ENCODE measurements around the gene AKT1S1. TPM values are rescaled to one million over a fixed set of nuclear protein-coding genes. Genes with fewer than 3 reads are reported as not detected.

Gene AKT1S1
- polyA plus RNA-seq, 3 donors: 36.1 to 46.8 (median 42.8) TPM

DNA sequence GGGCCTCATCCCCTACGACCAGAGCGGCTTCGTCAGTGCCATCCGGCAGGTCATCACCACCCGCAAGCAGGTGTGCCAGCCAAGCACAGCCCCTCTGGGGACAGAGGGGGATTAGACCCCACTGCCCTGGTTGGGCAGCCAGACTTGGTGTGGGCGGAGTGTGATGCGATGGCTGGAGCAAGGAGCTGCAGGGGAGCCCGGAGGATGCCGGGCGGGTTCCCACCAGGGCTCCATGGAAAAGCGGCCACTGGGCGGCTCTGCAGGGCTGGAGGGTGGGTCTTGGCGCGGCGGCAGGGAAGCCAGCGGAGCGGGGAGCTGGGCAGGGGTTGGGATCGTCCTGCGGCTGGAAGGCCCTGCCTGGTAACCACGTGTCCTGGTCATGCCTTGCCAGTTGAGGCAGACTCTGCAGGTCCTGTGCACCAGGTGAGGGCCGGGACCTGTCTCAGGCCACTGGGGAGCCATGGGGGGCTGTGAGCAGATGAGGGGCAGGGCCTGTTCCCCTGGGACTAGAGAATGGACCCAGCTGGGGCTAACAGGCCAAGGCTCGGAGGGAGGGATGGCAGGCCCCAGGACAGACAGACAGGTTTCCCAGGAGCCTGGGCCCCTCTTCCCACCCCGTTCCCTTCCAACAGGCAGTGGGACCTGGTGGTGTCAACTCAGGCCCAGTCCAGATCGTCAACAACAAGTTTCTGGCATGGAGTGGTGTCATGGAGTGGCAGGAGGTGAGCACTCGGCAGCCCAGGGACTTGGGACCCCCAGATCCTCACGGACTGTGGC is 19.9 kb downstream of the AKT1S1 start:
- no peak for DNase-seq

DNA sequence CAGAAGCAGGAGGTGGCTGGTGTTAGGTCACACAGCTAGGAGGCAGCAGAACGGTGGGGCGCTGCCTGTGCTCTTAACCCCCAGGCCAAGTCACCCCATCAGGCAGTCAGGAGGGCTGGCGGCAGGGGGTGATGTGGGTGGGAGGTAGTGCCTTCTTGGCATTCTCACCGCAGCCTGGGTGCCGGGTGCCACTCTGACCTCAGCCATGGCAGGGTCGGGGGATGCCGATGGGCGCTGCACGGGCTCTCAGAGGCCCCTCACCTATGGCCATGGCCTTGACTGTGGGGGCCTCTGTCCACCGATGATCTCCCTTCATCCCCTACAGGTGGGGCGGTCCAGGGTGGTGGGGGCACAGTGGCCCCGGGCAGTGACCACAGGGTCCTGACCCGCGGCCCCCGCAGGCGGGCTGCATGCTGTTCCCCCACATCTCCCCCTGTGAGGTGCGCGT is 20.6 kb downstream of the AKT1S1 start:
- DNase-seq: no peak

DNA sequence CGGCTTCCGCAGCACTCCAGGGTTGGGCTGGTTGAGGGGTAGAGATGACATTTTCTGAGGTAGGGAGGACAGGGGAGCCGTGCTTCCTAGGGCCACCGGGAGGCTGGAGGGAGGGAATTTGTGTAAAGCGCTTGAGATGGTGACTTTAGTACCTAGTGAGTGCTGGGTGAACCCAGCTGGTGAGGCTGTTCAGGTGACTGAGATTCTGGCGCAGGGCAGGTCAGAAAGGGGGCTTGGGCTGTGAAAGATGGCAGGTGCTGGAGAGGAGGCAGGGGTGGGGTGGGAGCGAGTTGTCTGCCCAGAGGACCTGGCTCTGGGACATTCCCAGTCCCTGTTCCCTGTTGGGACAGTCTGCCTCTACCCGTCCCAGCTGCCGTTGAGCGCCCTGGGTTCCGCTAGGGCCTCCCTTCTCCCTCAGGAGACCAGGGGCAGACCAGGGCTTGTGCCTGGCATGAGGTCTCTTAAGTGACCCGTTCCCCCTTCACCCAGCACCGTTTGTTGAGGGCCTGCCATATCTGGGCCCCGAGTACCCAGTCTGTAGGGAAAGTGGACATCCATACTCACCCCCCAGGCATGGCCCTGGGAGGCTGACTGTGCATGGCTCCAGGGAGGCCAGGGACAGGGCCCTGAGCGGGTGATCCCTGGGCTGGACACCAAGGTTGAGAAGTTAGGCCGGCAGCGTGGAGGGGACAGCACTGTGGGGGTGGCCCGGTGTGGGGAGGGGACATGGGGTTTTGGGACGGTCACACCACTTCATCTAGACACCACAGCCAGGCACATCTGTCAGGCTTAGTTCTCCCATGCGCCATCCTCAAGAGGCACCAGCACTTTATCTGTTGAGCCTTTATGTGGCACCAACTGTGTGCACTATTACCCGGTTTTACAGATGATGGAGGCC is 21.2 kb downstream of the AKT1S1 start:
- no peak for DNase-seq

DNA sequence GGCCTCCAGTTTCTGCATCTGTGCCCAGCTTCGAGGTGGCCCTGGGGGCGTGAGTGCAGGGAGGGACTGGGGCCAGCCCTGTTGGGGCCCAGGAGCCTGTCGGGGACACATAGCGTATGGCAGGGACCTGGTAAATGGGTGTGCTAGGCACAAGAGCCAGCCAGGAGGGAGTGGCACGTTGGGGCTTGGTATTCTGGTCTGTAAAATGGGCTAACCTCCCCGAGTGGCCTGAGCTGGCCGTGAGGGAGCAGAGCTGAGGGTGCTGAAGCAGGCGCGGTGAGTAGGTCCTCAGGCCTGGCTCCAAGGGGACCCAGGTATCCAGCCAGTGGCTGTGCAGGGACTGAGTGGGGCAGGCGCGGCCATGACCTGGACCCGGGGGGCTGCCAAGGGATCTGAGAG is 21.9 kb downstream of the AKT1S1 start:
- no peak for DNase-seq

DNA sequence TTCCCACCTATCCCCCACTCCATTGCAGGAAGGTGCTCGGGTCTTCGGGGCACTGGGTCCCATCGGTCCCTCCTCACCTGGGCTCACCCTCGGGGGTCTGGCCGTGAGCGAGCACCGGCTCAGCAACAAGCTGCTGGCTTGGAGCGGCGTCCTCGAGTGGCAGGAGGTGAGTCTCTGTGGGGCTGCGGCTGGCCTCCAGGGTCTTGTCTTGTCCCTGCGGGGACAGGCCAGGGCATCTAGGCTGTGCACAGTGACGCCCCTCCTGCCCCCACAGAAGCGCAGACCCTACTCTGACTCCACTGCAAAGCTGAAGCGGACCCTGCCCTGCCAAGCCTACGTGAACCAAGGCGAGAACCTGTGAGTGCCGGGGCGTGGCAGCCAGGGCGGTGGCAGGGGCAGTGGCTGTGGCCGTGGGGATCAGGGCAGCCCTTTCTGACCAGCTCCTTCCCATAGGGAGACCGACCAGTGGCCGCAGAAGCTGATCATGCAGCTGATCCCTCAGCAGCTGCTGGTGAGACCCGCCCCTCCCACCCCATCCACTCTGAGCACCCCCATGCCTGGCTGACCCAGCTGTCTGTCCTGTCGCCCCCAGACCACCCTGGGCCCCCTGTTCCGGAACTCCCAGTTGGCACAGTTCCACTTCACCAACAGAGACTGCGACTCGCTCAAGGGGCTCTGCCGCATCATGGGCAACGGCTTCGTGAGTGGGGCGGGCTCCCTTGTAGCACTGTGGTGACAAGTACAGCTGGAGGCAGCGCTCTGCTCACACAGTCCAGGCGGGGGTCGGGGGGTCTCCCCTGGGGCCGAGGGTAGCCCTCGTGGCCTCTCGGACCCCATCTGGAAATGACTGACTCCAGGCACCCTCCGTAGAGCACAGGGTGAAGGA is 22.5 kb downstream of the AKT1S1 start:
- DNase-seq: no peak

DNA sequence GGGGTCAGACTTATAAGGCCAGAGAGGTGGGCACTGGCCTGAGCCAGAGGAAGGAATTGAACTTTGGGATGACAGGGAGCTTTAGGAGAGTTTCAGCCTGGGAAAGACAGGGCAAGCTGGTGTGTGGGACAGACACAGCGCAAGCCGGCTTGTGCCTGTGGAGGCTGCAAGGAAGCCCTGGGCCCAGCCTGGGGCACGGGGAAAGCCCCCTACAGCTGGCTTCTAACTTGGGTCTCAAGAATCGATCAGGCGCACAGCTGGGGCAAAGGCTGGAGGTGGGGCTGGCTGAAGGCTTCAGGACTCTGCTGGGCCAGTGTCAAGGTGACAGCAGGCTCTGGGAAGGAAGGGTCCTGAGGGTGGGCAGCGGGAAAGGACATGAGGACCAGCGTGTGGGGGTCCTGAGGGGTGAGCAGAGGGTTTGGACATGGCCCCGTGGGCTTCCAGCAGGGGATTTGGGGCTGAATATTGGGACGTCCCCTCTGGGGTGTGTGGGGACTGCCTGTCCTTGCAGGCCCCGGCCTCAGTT is 23.2 kb downstream of the AKT1S1 start:
- DNase-seq: no peak

DNA sequence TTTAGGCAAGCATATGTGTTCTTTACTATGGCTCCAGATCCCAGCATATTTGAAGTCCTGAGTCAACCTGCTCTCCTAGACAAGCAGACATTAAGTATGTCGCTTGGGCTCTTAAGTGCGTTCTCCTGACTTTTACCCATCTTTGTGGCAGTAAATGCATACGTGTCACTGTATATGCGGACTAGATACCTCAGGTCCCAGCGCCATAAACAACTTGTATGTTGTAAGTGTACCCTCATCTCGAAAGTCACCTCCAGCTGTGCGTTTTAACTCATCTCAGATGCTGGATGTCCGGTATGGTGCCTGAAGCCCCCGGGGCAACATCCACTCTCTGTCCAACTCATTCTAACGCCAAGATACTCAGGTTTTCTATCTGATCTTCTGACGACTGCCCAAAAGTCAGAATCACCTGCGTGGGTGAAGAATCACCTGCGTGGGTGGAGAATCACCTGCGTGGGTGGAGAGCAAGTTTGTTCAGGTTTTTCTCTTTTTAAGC is 24.5 kb downstream of the AKT1S1 start:
- no peak for DNase-seq

DNA sequence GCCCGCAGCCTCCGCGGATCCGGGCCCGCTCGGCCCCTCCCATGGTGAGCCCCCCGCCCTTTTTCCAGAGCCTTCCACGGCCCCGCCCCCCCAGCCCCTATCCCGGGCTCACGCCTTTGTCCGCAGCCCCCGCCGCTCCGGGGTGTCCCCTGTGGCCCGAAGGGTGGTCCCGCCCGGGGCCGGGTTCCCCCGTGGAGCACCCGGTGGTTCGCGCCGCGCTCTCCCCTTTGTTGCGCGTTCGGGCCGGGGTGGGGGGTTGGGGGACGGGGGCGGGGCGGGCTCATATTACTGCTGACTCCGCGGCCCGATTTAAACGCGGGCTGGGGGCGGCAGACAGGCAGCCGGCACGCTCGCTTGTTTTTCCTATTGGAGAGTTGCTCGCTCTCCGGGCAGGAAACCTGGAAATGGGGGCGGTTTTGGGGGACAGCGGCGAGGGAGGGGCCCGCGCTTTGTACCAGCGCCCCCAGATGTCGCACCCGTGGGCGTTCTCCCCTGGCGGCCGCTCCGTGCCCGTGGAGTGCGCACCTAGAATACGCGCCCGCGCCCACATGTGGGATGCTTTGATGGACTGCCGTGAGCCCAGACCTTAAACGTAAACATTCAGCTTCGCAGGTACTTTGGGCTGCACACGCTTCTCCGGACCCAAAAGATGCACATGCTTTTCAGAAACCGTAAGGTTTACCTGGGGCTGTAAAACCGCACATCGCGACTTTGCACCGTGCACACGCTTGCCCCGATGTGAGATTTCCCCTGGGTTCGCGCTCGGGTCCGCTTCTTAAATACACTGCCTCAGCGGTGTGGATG is 25.5 kb downstream of the AKT1S1 start:
- DNase-seq: no peak

DNA sequence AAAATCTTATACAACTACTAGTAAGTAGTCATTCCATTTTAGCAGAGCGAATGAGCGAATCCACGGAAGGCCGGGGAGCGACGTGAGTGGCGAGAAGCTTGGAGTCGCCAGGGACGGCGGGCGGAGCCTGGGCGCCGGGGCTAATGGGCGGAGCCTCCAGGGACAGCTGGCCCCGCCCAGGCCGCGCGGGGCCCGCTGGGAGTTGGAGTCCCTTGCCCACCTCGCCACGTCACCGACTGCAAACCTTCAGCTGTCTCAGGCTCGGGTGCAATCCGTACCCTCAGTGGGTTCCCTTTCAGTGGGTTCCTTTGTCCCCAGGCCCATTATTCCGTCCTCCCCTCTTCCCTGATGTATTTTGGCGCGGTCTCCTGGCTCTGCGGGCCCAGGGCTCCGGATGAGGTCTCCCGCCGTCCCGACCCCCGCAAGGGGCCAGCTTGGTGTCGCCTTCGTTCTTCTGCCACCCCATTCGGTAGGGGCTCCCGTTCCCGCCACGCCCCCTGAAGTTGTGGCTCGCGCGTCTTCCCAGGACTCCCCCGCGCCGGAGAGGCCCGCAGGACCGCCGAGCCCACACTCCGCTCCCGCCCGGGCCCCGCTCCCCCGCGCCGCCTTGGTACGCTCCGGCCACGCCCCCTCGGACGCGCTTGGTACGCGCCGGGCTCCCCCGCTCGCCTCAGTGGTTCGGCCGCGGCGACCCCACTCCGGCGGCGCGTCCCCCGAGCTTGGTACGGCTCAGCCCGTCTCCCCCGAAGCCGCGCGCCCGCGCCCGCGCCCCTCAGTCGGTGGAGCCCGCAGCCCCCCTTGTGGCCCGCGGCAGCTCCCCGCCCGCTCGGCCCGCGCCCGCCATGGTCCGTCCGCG is 26.4 kb downstream of the AKT1S1 start, which contains the start of gene PTOV1:
Gene PTOV1, plus strand, starts transcription at position 673 of the 856 bp plus-strand sequence.
- peak; percentile 88 for DNase-seq

DNA sequence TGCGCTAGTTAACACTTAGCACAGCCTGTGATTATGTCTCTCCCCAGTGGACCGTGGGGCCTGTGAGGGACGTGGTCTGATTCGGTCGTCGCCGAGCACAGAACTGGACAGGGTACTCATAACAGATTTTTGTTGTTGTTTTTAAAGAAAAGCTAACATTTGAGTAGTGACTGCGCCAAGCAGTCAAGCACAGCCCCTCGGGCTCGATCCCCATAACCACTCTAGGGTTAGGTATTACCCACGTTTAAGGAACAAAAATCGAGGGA is 27.0 kb downstream of the AKT1S1 start:
- DNase-seq: no peak

DNA sequence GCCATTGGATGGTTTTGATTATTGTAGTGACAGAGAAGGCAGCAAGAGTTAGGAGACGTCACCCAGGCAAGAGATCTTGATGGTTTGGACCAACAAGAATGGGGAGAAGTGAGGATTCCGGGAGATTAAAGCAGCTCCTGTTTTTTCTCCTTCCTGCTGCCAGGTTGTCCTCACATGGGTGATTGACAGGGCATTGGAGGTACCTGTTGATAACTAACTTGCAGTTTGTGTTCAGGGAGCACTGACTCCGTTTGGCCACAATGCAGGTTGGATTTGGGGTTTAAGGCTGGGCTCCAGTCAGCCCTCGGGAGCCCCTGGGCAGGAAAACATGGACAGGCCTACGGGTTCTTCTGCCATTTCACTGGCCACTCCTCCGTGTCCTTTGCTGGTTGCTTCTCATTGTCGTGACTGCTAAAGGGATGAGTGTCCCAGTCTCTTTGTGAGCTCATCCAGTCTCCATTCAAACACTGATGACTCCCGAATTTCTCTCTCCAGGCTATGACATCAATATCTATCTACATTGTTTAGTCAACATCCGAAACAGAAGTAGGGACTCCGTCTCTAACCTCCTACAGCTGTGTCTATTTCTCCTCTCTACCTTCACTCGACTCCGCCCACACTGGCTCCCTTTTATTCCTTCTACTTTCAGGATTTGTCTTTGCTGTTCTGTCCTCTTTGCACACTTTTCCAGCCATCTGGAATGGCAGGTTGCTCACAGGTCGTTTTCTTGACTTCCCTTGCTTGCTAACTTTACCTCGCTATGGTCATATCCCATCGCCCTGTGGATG is 27.5 kb downstream of the AKT1S1 start:
- DNase-seq: no peak

DNA sequence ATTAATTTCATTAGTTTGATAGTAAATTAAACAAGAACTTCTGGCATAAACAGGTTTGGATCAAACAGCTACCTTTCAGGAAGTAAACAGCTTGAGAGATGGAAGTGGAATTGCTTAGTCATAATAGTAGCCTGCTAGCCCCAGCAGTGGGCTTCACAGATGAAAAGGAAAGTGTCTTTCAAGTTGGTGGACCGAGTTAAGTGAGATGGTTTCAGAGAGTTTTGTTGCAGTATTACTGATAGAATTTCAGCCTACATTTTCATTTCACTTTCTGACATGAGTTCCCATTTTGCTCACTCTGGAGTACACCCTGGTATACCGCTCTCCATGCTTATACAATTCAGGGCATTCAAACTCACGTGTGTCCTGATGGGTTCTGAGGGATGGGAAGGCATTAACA is 28.2 kb downstream of the AKT1S1 start:
- no peak for DNase-seq

DNA sequence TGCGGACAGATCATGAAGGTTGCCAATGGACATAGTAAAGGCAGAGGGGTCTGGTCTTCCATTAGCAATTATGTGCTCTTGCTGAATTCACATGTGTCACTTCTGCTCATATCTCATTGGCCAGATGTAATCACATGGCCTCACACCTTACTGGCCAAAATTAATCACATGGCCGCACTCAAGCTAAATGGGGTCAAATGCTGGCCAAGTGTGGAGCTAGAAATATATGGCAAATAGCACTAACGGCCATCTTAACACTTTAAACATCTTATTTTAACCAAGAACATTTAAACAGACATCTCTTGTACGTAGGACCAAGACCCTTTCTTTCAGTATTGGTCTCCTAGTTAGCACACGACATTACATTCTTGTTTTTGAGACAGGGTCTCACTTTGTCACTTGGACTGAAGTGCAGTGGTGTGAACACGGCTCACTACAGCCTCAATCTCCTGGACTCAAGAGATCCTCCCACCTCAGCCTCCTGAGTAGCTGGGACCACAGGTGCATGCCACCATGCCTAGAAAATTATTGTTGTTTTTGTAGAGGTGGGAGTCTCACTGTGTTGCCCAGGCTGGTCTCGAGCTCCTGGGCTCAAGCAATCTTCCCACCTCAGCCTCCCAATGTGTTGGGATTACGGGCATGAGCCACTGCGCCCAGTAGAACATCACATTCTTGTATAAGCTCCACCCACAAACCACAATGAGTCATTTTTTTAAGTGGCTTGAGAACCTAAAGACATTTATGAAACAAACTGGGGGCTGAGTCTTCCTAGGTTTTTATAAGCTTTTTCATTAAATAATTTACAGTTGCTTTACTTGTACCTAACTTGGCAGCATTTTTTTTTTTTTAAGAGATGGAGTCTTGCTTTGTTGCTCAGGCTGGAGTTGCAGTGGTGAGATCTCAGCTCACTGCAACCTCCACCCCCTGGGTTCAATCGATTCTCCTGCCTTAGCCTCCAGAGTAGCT is 29.1 kb downstream of the AKT1S1 start:
- DNase-seq: no peak

DNA sequence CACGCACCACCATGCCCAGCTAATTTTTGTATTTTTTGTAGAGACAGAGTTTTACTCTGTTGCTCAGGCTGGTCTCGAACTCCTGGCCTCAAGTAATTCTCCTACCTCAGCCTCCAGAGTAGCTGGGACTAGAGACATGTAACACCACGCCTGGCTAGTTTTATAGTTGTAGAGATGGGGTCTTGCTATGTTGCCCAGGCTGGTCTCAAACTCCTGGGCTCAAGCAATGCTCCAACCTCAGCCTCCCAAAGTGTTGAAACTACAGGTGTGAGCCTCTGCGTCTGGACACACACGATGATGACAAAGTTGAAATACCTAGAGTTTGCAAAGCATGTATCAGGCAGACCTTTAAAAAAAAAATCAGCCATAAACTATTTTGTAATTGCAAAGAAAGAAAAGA is 30.7 kb downstream of the AKT1S1 start:
- no peak for DNase-seq

DNA sequence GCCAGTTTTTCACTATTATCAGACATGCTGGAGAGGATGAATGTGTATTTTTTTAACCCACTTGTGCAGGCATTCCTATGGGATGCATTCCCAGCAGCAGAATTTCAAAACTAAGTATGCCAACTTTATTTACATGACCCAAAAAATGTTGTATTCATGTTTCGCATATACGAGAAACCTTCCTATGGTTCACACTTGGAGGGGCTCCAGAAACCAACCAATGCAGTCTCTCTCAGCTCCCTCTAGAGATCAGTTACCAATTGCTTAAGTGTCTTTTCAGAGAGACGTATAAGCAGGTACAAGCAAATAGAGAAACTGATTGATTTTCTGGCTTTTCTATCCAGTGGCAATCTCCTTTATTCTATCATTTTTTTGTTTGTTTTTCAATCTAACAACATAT is 31.7 kb downstream of the AKT1S1 start:
- no peak for DNase-seq

DNA sequence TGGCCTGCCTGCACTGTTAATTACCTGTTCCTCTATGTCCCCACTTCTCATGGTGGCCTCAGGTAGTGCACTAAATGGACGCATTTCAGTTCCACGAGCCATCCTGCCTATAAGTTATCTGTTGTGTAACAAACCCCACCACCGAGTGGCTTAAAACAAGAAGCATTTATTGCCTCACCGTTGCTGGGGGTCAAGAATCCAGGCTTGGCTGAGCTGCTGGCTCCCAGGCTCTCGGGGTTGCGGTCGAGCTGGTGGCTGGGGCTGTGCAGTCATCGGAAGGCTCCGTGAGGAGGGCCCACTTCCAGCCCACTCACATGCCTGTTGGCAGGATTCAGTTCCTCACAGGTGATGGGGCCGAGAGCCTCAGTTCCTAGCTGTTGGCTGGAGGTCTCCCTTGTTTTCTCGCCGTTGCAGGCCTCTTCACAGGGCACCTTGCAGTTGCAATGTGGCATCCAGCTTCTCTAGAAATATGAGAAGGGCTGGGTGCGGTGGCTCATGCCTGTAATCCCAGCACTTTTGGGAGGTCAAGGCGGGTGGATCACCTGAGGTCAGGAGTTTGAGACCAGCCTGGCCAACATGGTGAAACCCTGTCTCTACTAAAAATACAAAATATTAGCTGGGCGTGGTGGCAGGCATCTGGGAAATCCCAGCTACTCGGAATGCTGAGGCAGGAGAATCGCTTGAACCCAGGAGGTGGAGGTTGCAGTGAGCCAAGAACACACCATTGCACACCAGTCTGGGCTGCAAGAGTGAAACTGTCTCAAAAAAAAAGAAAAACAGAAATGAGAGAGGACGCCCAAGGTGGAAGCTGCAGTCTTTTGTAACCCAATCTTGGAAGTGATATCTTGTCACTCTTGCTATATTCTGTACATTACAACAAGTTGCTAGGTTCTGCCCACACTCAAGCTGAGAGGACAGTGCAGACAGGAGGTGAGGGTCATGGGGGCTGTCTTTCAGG is 32.7 kb downstream of the AKT1S1 start:
- no peak for DNase-seq

DNA sequence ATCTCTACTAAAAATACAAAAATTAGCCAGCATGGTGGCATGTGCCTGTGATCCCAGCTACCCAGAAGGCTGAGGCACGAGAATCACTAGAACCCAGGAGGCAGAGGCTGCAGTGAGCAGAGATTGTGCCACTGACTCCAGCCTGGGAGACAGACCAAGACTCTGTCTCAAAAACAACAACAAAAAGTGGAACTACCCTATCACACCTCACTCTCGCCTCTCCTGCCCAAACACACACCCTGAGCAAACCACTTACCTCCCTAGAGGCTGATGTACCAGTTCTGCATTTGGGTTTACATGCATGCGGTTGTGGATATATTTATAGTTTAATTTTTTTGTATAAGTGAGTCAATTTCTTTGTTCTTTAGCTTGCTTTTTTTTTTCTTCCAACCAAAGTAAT is 33.9 kb downstream of the AKT1S1 start:
- DNase-seq: no peak
